Hepatocyte (in vitro differentiated cells): ENCODE results near the gene FAM210A.

Experiments used
- EZH2 ChIP-seq: fragments of 200-600 bp; sonication (generic); IDR thresholded peaks from 2 replicates; pipeline ENCODE4 v1.6.1; 2016; ENCODE audit warnings: antibody characterized with exemption, mild to moderate bottlenecking, borderline replicate concordance
- EZH2phosphoT487 ChIP-seq: fragments of 200-600 bp; sonication (generic); IDR thresholded peaks from one replicate; pipeline ENCODE4 v1.6.1; 2018; ENCODE audit warnings: antibody characterized with exemption, mild to moderate bottlenecking, low read depth, moderate library complexity; ENCODE audit not compliant: unreplicated experiment, severe bottlenecking

DNA sequence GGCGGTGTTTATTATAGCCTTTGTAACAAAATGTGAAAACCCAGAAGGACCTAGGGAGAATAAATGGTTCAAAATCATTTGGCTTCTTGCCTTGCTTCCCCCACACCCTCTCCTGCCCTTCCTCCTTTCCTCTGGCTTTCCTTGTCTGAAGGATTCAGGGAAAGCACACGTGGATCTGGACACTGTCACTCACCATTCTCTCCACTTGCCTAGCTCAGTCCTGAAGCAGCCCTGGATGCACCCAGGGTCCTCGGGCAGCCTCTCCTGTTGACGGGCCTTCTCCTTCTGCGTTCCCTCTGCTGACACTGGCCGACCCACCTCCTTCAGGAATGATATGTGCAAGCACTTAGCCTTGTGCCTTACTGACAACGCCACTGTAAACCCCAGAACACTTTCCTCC, 68.4 kb downstream of the FAM210A start:
- no peak for TF ChIP-seq EZH2
- no peak for TF ChIP-seq EZH2phosphoT487
